ENCODE measurements around the gene PANK2. TPM values are rescaled to one million over a fixed set of nuclear protein-coding genes. Genes with fewer than 3 reads are reported as not detected.

The PANK2 gene
- total RNA-seq, 1 donor from 2014 or later = 55.3 TPM

DNA sequence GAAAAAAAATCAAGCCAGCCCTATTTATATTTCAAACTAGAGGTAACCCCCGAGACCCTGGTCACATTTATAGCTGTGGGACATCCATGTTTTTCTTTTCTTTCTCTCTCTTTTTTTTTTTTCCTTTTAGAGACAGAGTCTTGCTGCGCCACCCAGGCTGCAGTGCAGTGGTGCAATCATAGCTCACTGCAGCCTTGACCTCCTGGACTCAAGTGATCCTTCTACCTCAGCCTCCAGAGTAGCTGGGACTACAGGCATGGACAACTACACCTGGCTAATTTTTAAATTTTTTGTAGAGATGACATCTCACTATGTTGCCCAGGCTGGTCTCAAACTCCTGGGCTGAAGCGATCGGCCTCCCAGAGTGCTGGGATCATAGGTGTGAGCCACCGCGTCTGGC is 30.5 kb upstream of the PANK2 start:
- H3K27ac Mint-ChIP-seq = no peak overlapping the region
- peaks cover 4% of the 10 kb centered on the region for H3K4me1 Mint-ChIP-seq (ENCODE audit: unreplicated experiment)
- peaks cover 35% of the 10 kb centered on the region for H3K36me3 Mint-ChIP-seq
- no peaks in the 10 kb centered on the region for H3K9me3 Mint-ChIP-seq
- no peak overlapping the region for H3K4me3 Mint-ChIP-seq
- TF ChIP-seq, protein P1, sequence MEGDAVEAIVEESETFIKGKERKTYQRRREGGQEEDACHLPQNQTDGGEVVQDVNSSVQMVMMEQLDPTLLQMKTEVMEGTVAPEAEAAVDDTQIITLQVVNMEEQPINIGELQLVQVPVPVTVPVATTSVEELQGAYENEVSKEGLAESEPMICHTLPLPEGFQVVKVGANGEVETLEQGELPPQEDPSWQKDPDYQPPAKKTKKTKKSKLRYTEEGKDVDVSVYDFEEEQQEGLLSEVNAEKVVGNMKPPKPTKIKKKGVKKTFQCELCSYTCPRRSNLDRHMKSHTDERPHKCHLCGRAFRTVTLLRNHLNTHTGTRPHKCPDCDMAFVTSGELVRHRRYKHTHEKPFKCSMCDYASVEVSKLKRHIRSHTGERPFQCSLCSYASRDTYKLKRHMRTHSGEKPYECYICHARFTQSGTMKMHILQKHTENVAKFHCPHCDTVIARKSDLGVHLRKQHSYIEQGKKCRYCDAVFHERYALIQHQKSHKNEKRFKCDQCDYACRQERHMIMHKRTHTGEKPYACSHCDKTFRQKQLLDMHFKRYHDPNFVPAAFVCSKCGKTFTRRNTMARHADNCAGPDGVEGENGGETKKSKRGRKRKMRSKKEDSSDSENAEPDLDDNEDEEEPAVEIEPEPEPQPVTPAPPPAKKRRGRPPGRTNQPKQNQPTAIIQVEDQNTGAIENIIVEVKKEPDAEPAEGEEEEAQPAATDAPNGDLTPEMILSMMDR (conservative IDR thresholded peaks at IDR 0.05) = no peak
- DNase-seq (ENCODE audit: extremely low spot score, unreplicated experiment) = no peak
- no peaks in the 10 kb centered on the region for H3K27me3 Mint-ChIP-seq

DNA sequence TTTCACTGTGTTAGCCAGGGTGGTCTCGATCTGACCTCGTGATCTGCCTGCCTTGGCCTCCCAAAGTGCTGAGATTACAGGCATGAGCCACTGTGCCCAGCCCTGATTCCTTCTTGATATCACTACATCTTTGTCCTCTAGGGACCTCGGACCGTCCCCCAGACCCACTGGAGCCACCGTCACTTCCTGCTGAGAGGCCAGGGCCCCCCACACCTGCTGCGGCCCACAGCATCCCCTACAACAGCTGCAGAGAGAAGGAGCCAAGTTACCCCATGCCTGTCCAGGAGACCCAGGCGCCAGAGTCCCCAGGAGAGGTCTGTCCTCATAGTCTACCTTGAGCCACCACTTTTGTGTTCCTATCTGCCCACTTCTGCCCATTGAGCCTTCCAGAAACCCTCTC is 28.0 kb upstream of the PANK2 start:
- H3K4me1 Mint-ChIP-seq (ENCODE audit: unreplicated experiment) = no peaks in the 10 kb centered on the region
- H3K4me3 Mint-ChIP-seq = no peak overlapping the region
- DNase-seq (ENCODE audit: extremely low spot score, unreplicated experiment) = no peak
- H3K27me3 Mint-ChIP-seq = no peaks in the 10 kb centered on the region
- no peak overlapping the region for H3K27ac Mint-ChIP-seq
- TF ChIP-seq, protein P1 (conservative IDR thresholded peaks at IDR 0.05) = no peak
- H3K36me3 Mint-ChIP-seq = peaks cover 28% of the 10 kb centered on the region
- H3K9me3 Mint-ChIP-seq = no peaks in the 10 kb centered on the region

DNA sequence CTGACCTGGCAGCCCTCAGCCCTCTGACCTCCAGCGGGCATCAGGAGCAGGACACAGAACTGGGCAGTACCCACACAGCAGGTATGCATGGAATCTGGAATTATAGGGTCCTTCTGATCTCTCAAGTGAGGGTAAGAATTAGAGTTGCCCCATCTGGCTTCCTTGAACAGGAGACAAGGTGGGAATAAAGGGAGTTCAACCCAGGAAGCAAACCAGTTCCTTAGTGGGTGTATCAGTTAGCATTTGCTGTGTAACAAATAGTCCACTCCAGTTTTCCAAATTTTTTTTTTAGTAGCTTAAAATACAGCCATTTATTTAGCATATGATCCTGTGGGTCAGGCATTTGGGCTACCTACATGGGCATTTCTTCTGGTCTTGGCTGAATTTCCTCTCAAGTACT is 26.9 kb upstream of the PANK2 start:
- H3K27me3 Mint-ChIP-seq = no peaks in the 10 kb centered on the region
- H3K4me1 Mint-ChIP-seq (ENCODE audit: unreplicated experiment) = no peaks in the 10 kb centered on the region
- H3K36me3 Mint-ChIP-seq = peaks cover 24% of the 10 kb centered on the region
- H3K9me3 Mint-ChIP-seq = no peaks in the 10 kb centered on the region
- H3K27ac Mint-ChIP-seq = no peak overlapping the region
- no peak overlapping the region for H3K4me3 Mint-ChIP-seq
- TF ChIP-seq, protein P1 (conservative IDR thresholded peaks at IDR 0.05) = no peak
- DNase-seq (ENCODE audit: extremely low spot score, unreplicated experiment) = no peak

- Mint-ChIP-seq H3K4me3 (no peak overlapping the region), H3K27me3 (no peaks in the 10 kb centered on the region), H3K27ac (no peak overlapping the region), H3K36me3 (peaks cover 24% of the 10 kb centered on the region), H3K4me1 (ENCODE audit: unreplicated experiment) (no peaks in the 10 kb centered on the region), H3K9me3 (no peaks in the 10 kb centered on the region)
- TF ChIP-seq, protein P1 (conservative IDR thresholded peaks at IDR 0.05) = no peak
- DNase-seq (ENCODE audit: extremely low spot score, unreplicated experiment) = no peak
These were observed 25.9 kb upstream of the PANK2 start for GRCh38 chr20:3863317-3863716.

DNA sequence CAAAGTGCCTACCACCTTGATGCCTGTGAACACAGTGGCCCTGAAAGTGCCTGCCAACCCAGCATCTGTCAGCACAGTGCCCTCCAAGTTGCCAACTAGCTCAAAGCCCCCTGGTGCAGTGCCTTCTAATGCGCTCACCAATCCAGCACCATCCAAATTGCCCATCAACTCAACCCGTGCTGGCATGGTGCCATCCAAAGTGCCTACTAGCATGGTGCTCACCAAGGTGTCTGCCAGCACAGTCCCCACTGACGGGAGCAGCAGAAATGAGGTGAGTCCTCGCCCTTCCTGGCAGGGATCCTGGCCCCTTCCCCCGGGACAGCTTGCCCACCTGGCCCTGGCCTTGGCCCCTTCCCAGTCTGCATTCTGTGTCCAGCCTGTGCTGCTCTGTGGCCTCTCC is 24.7 kb upstream of the PANK2 start:
- Mint-ChIP-seq H3K27ac (no peak overlapping the region), H3K4me3 (no peak overlapping the region), H3K27me3 (no peaks in the 10 kb centered on the region), H3K9me3 (no peaks in the 10 kb centered on the region), H3K4me1 (ENCODE audit: unreplicated experiment) (no peaks in the 10 kb centered on the region), H3K36me3 (peaks cover 24% of the 10 kb centered on the region)
- DNase-seq (ENCODE audit: extremely low spot score, unreplicated experiment) = no peak
- TF ChIP-seq, protein P1 (conservative IDR thresholded peaks at IDR 0.05) = no peak

Data from type B pancreatic cell (in vitro differentiated cells).